Measurements from ENCODE around the gene CHMP3.

Gene CHMP3

GRCh38 chr2:86519349-86519748 lies 43.9 kb downstream of the CHMP3 start:
- no CpG with 5 or more reads among the region's 1 CpG for WGBS, 2 donors (ENCODE audit: extremely low coverage in 2 of 2, insufficient read length in 2 of 2, insufficient replicate concordance in 1 of 2)
- Histone ChIP-seq H2BK15ac (ENCODE audit: low read length) (no peak overlapping the region), H3K27ac (replicated peaks; ENCODE audit: low read length) (no peak overlapping the region), H3K36me3 (replicated peaks in 1 of 2; ENCODE audit: control insufficient read depth in 2 of 2, insufficient read depth in 2 of 2, low read length in 2 of 2) (peaks cover 0 to 5% of the 10 kb centered on the region in 2 donors), H2AK5ac (ENCODE audit: low read depth, low read length) (no peak overlapping the region), H3K23ac (ENCODE audit: low read depth, low read length, poor library complexity) (no peak overlapping the region), H2BK120ac (ENCODE audit: low read depth, low read length) (no peak overlapping the region), H3K9me3 (replicated peaks in 1 of 2; ENCODE audit: control insufficient read depth in 2 of 2, insufficient read depth in 1 of 2, low read depth in 1 of 2, low read length in 2 of 2) (no peaks in the 10 kb centered on the region), H3K4me1 (ENCODE audit: control insufficient read depth in 2 of 2, insufficient read depth in 1 of 2, low read depth in 1 of 2, low read length in 2 of 2) (no peaks in the 10 kb centered on the region), H3K79me1 (ENCODE audit: low read depth, low read length) (no peaks in the 10 kb centered on the region), H2BK12ac (ENCODE audit: low read length) (no peak overlapping the region), H3K27me3 (ENCODE audit: control insufficient read depth in 3 of 3, insufficient read depth in 3 of 3, low read depth in 1 of 3, low read length in 3 of 3) (no peaks in the 10 kb centered on the region), H3K4me2 (ENCODE audit: insufficient read depth, low read length, poor library complexity, severe bottlenecking) (no peak overlapping the region), H3K18ac (ENCODE audit: low read length) (no peak overlapping the region), H4K91ac (ENCODE audit: low read depth, low read length, poor library complexity) (no peak overlapping the region), H4K8ac (ENCODE audit: low read depth, low read length) (no peak overlapping the region), H3K14ac (ENCODE audit: low read length) (no peak overlapping the region), H2AFZ (ENCODE audit: low read length) (no peak overlapping the region), H3K4ac (ENCODE audit: low read length) (no peak overlapping the region), H3K4me3 (ENCODE audit: low read length in 2 of 2) (no peak overlapping the region), H3K9ac (ENCODE audit: low read depth, low read length, poor library complexity) (no peak overlapping the region), H2BK5ac (ENCODE audit: low read length) (no peak overlapping the region)
- DNase-seq (ENCODE audit: low spot score) = no peak

GRCh38 chr2:86518481-86518880 lies 44.8 kb downstream of the CHMP3 start:
- no peaks in the 10 kb centered on the region for H3K4me1 ChIP-seq (ENCODE audit: control insufficient read depth in 2 of 2, insufficient read depth in 1 of 2, low read depth in 1 of 2, low read length in 2 of 2)
- H3K79me1 ChIP-seq (ENCODE audit: low read depth, low read length) = no peaks in the 10 kb centered on the region
- no peaks in the 10 kb centered on the region for H3K9me3 ChIP-seq (replicated peaks in 1 of 2; ENCODE audit: control insufficient read depth in 2 of 2, insufficient read depth in 1 of 2, low read depth in 1 of 2, low read length in 2 of 2)
- H3K36me3 ChIP-seq (replicated peaks in 1 of 2; ENCODE audit: control insufficient read depth in 2 of 2, insufficient read depth in 2 of 2, low read length in 2 of 2) = peaks cover 0 to 4% of the 10 kb centered on the region in 2 donors
- H2BK12ac ChIP-seq (ENCODE audit: low read length) = no peak overlapping the region
- DNase-seq (ENCODE audit: low spot score) = no peak
- no peak overlapping the region for H3K4me2 ChIP-seq (ENCODE audit: insufficient read depth, low read length, poor library complexity, severe bottlenecking)
- H3K27ac ChIP-seq (replicated peaks; ENCODE audit: low read length) = no peak overlapping the region
- H3K9ac ChIP-seq (ENCODE audit: low read depth, low read length, poor library complexity) = no peak overlapping the region
- no peak overlapping the region for H4K91ac ChIP-seq (ENCODE audit: low read depth, low read length, poor library complexity)
- no peak overlapping the region for H2AFZ ChIP-seq (ENCODE audit: low read length)
- WGBS, 2 donors (ENCODE audit: extremely low coverage in 2 of 2, insufficient read length in 2 of 2, insufficient replicate concordance in 1 of 2) = no CpG with 5 or more reads among the region's 3 CpGs
- no peak overlapping the region for H4K8ac ChIP-seq (ENCODE audit: low read depth, low read length)
- no peak overlapping the region for H3K4ac ChIP-seq (ENCODE audit: low read length)
- H3K23ac ChIP-seq (ENCODE audit: low read depth, low read length, poor library complexity) = no peak overlapping the region
- no peaks in the 10 kb centered on the region for H3K27me3 ChIP-seq (ENCODE audit: control insufficient read depth in 3 of 3, insufficient read depth in 3 of 3, low read depth in 1 of 3, low read length in 3 of 3)
- H2BK120ac ChIP-seq (ENCODE audit: low read depth, low read length) = no peak overlapping the region
- no peak overlapping the region for H3K14ac ChIP-seq (ENCODE audit: low read length)
- H3K4me3 ChIP-seq (ENCODE audit: low read length in 2 of 2) = no peak overlapping the region
- no peak overlapping the region for H2BK5ac ChIP-seq (ENCODE audit: low read length)
- no peak overlapping the region for H2BK15ac ChIP-seq (ENCODE audit: low read length)
- no peak overlapping the region for H3K18ac ChIP-seq (ENCODE audit: low read length)
- H2AK5ac ChIP-seq (ENCODE audit: low read depth, low read length) = no peak overlapping the region

GRCh38 chr2:86513948-86514660 lies 49.1 kb downstream of the CHMP3 start:
- no CpG with 5 or more reads among the region's 5 CpGs for WGBS, 2 donors (ENCODE audit: extremely low coverage in 2 of 2, insufficient read length in 2 of 2, insufficient replicate concordance in 1 of 2)
- no peak overlapping the region for H3K27ac ChIP-seq (replicated peaks; ENCODE audit: low read length)
- H3K14ac ChIP-seq (ENCODE audit: low read length) = no peak overlapping the region

GRCh38 chr2:86512892-86513291 lies 50.4 kb downstream of the CHMP3 start:
- WGBS, 2 donors (ENCODE audit: extremely low coverage in 2 of 2, insufficient read length in 2 of 2, insufficient replicate concordance in 1 of 2) = no CpG with 5 or more reads among the region's 2 CpGs
- DNase-seq (ENCODE audit: low spot score) = no peak

More at GRCh38 chr2:86513948-86514660, 49.1 kb downstream of the CHMP3 start:
- H3K9me3 ChIP-seq (replicated peaks in 1 of 2; ENCODE audit: control insufficient read depth in 2 of 2, insufficient read depth in 1 of 2, low read depth in 1 of 2, low read length in 2 of 2) = no peaks in the 10 kb centered on the region
- H2BK5ac ChIP-seq (ENCODE audit: low read length) = no peak overlapping the region
- H2BK15ac ChIP-seq (ENCODE audit: low read length) = no peak overlapping the region
- DNase-seq (ENCODE audit: low spot score) = no peak
- H2BK120ac ChIP-seq (ENCODE audit: low read depth, low read length) = no peak overlapping the region
- no peak overlapping the region for H3K9ac ChIP-seq (ENCODE audit: low read depth, low read length, poor library complexity)
- no peaks in the 10 kb centered on the region for H3K4me1 ChIP-seq (ENCODE audit: control insufficient read depth in 2 of 2, insufficient read depth in 1 of 2, low read depth in 1 of 2, low read length in 2 of 2)
- H4K8ac ChIP-seq (ENCODE audit: low read depth, low read length) = no peak overlapping the region
- H3K4ac ChIP-seq (ENCODE audit: low read length) = no peak overlapping the region
- H2BK12ac ChIP-seq (ENCODE audit: low read length) = no peak overlapping the region
- no peak overlapping the region for H3K4me2 ChIP-seq (ENCODE audit: insufficient read depth, low read length, poor library complexity, severe bottlenecking)
- H3K27me3 ChIP-seq (ENCODE audit: control insufficient read depth in 3 of 3, insufficient read depth in 3 of 3, low read depth in 1 of 3, low read length in 3 of 3) = no peaks in the 10 kb centered on the region
- H4K91ac ChIP-seq (ENCODE audit: low read depth, low read length, poor library complexity) = no peak overlapping the region
- H2AK5ac ChIP-seq (ENCODE audit: low read depth, low read length) = no peak overlapping the region
- H3K23ac ChIP-seq (ENCODE audit: low read depth, low read length, poor library complexity) = no peak overlapping the region
- H3K18ac ChIP-seq (ENCODE audit: low read length) = no peak overlapping the region
- no peak overlapping the region for H3K4me3 ChIP-seq (ENCODE audit: low read length in 2 of 2)
- H2AFZ ChIP-seq (ENCODE audit: low read length) = no peak overlapping the region
- no peaks in the 10 kb centered on the region for H3K79me1 ChIP-seq (ENCODE audit: low read depth, low read length)
- H3K36me3 ChIP-seq (replicated peaks in 1 of 2; ENCODE audit: control insufficient read depth in 2 of 2, insufficient read depth in 2 of 2, low read length in 2 of 2) = peaks cover 0 to 16% of the 10 kb centered on the region in 2 donors

More at GRCh38 chr2:86512892-86513291, 50.4 kb downstream of the CHMP3 start:
- H3K4me2 ChIP-seq (ENCODE audit: insufficient read depth, low read length, poor library complexity, severe bottlenecking) = no peak overlapping the region
- no peak overlapping the region for H2BK5ac ChIP-seq (ENCODE audit: low read length)
- no peaks in the 10 kb centered on the region for H3K9me3 ChIP-seq (replicated peaks in 1 of 2; ENCODE audit: control insufficient read depth in 2 of 2, insufficient read depth in 1 of 2, low read depth in 1 of 2, low read length in 2 of 2)
- no peak overlapping the region for H3K4ac ChIP-seq (ENCODE audit: low read length)
- no peak overlapping the region for H3K9ac ChIP-seq (ENCODE audit: low read depth, low read length, poor library complexity)
- H2BK12ac ChIP-seq (ENCODE audit: low read length) = no peak overlapping the region
- H3K18ac ChIP-seq (ENCODE audit: low read length) = no peak overlapping the region
- no peak overlapping the region for H2BK15ac ChIP-seq (ENCODE audit: low read length)
- peaks cover 0 to 28% of the 10 kb centered on the region in 2 donors for H3K36me3 ChIP-seq (replicated peaks in 1 of 2; ENCODE audit: control insufficient read depth in 2 of 2, insufficient read depth in 2 of 2, low read length in 2 of 2)
- H3K27ac ChIP-seq (replicated peaks; ENCODE audit: low read length) = no peak overlapping the region
- no peak overlapping the region for H3K23ac ChIP-seq (ENCODE audit: low read depth, low read length, poor library complexity)
- no peak overlapping the region for H2AK5ac ChIP-seq (ENCODE audit: low read depth, low read length)
- H3K4me1 ChIP-seq (ENCODE audit: control insufficient read depth in 2 of 2, insufficient read depth in 1 of 2, low read depth in 1 of 2, low read length in 2 of 2) = no peaks in the 10 kb centered on the region
- H4K91ac ChIP-seq (ENCODE audit: low read depth, low read length, poor library complexity) = no peak overlapping the region
- H2AFZ ChIP-seq (ENCODE audit: low read length) = no peak overlapping the region
- no peak overlapping the region for H4K8ac ChIP-seq (ENCODE audit: low read depth, low read length)
- H3K27me3 ChIP-seq (ENCODE audit: control insufficient read depth in 3 of 3, insufficient read depth in 3 of 3, low read depth in 1 of 3, low read length in 3 of 3) = no peaks in the 10 kb centered on the region
- no peak overlapping the region for H3K14ac ChIP-seq (ENCODE audit: low read length)
- H3K4me3 ChIP-seq (ENCODE audit: low read length in 2 of 2) = no peak overlapping the region
- H2BK120ac ChIP-seq (ENCODE audit: low read depth, low read length) = no peak overlapping the region
- H3K79me1 ChIP-seq (ENCODE audit: low read depth, low read length) = no peaks in the 10 kb centered on the region
